Measurements from ENCODE around the gene SMPD3. TPM values are rescaled to one million over a fixed set of nuclear protein-coding genes. Genes with fewer than 3 reads are reported as not detected.

SMPD3 gene
- total RNA-seq, 2 experiments from 2014 or later: 0.89 to 1.1 TPM

DNA sequence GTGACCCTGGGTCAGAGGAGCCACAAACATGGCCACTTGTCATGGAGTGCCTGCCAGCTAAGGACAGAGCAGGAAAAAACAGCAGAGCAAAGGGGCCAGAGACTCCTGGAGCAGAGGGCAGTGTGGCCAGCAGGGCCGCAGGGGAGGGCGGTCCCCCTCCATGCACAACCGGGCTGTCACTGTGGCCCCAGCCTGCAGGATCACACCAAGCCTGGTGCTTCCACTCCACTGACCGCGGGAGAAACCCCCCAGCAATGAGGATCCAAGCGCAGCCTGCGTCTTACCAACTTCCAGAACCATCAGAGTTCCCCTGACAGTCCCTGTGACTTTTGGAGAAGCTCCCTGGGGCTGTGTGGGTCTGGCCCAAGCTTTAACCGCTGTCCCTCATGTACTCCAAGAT lies 75.5 kb downstream of the SMPD3 start:
- TF ChIP-seq CTCF (IDR thresholded peaks at IDR 0.05): no peak
- Mint-ChIP-seq H3K27ac (no peak overlapping the region), H3K4me3 (no peak overlapping the region), H3K9me3 (no peaks in the 10 kb centered on the region), H3K27me3 (no peaks in the 10 kb centered on the region), H3K4me1 (ENCODE audit: low read depth) (peaks cover 35% of the 10 kb centered on the region), H3K36me3 (ENCODE audit: low read depth) (no peaks in the 10 kb centered on the region)
- DNase-seq (no peak), ATAC-seq (ENCODE audit: poor library complexity) (no peak)
- Histone ChIP-seq H3K36me3 (ENCODE audit: insufficient read depth, low read length) (no peaks in the 10 kb centered on the region), H3K9me3 (ENCODE audit: control insufficient read depth in 1 of 2, insufficient read depth in 1 of 2, low read length in 2 of 2) (no peaks in the 10 kb centered on the region), H3K27me3 (ENCODE audit: control insufficient read depth in 1 of 2, insufficient read depth in 2 of 2, low read length in 2 of 2) (no peaks in the 10 kb centered on the region), H3K4me1 (ENCODE audit: insufficient read depth, low read length) (peaks cover 39% of the 10 kb centered on the region), H3K4me3 (ENCODE audit: low read length) (no peak overlapping the region), H3K27ac (ENCODE audit: low read depth in 1 of 2, low read length in 2 of 2) (no peak overlapping the region)
- intact Hi-C loops (cut with DNase I, micrococcal nuclease): no loop called here
- POLR2A ChIA-PET: no interaction called here
- CTCF ChIA-PET: no interaction called here

DNA sequence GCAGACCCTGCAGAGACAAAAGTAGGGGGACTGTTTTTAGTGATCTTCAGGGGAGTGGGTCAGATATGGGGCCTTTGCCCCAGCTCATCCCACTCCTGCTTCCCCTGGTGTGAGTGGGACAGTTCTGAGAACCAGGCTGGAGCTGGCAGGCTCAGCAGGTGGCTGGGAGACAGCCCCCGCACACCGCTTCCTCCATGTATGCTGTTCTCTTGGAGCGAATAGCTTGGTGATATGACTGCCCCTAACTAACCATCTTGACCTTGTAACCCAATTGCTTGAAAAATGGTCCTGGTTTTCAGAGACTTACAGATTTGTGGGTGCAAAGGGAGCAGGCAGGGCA lies 76.0 kb downstream of the SMPD3 start:
- H3K36me3 ChIP-seq (ENCODE audit: insufficient read depth, low read length): no peaks in the 10 kb centered on the region
- TF ChIP-seq CTCF (IDR thresholded peaks at IDR 0.05): no peak
- H3K27ac ChIP-seq (ENCODE audit: low read depth in 1 of 2, low read length in 2 of 2): no peak overlapping the region
- H3K27me3 Mint-ChIP-seq: no peaks in the 10 kb centered on the region
- intact Hi-C loops (cut with DNase I, micrococcal nuclease): no loop called here
- H3K36me3 Mint-ChIP-seq (ENCODE audit: low read depth): no peaks in the 10 kb centered on the region
- H3K4me1 Mint-ChIP-seq (ENCODE audit: low read depth): peaks cover 40% of the 10 kb centered on the region
- H3K9me3 Mint-ChIP-seq: no peaks in the 10 kb centered on the region
- no peak overlapping the region for H3K4me3 ChIP-seq (ENCODE audit: low read length)
- H3K4me3 Mint-ChIP-seq: no peak overlapping the region
- no peak for ATAC-seq (ENCODE audit: poor library complexity)
- ChIA-PET POLR2A (no interaction called here), CTCF (no interaction called here)
- H3K4me1 ChIP-seq (ENCODE audit: insufficient read depth, low read length): peaks cover 44% of the 10 kb centered on the region
- H3K27me3 ChIP-seq (ENCODE audit: control insufficient read depth in 1 of 2, insufficient read depth in 2 of 2, low read length in 2 of 2): no peaks in the 10 kb centered on the region
- H3K27ac Mint-ChIP-seq: no peak overlapping the region
- DNase-seq: no peak
- no peaks in the 10 kb centered on the region for H3K9me3 ChIP-seq (ENCODE audit: control insufficient read depth in 1 of 2, insufficient read depth in 1 of 2, low read length in 2 of 2)

- ATAC-seq (ENCODE audit: poor library complexity) (no peak), DNase-seq (no peak)
- Mint-ChIP-seq H3K9me3 (no peaks in the 10 kb centered on the region), H3K4me3 (no peak overlapping the region), H3K36me3 (ENCODE audit: low read depth) (no peaks in the 10 kb centered on the region), H3K27ac (no peak overlapping the region), H3K4me1 (ENCODE audit: low read depth) (peaks cover 40% of the 10 kb centered on the region), H3K27me3 (no peaks in the 10 kb centered on the region)
- Histone ChIP-seq H3K27me3 (ENCODE audit: control insufficient read depth in 1 of 2, insufficient read depth in 2 of 2, low read length in 2 of 2) (no peaks in the 10 kb centered on the region), H3K4me3 (ENCODE audit: low read length) (no peak overlapping the region), H3K36me3 (ENCODE audit: insufficient read depth, low read length) (no peaks in the 10 kb centered on the region), H3K27ac (ENCODE audit: low read depth in 1 of 2, low read length in 2 of 2) (no peak overlapping the region), H3K9me3 (ENCODE audit: control insufficient read depth in 1 of 2, insufficient read depth in 1 of 2, low read length in 2 of 2) (no peaks in the 10 kb centered on the region), H3K4me1 (ENCODE audit: insufficient read depth, low read length) (peaks cover 49% of the 10 kb centered on the region)
- TF ChIP-seq CTCF (IDR thresholded peaks at IDR 0.05): no peak
- POLR2A ChIA-PET: interaction anchor here (1.3 kb wide), 1 partner anchor 15 kb away, joined by 5 read pairs; no protein-coding TSS in a partner anchor
- CTCF ChIA-PET: no interaction called here
- intact Hi-C loops (cut with DNase I, micrococcal nuclease): no loop called here
Measured at GRCh38 chr16:68371706-68372380, 76.5 kb downstream of the SMPD3 start.
